SK-N-MC (cell line): Measurements from ENCODE around the gene ARG1.

ENCODE experiments used
- DNase-seq: peaks from one replicate; pipeline ENCODE4 v3.0.0-alpha.2; 2011; ENCODE audit warnings: low read depth, low spot score
- H3K27ac ChIP-seq: fragments of 200-600 bp; sonication (generic); 2 replicates; pipeline ENCODE4 v1.5.1; 2016; ENCODE audit warnings: mixed run types
- H3K36me3 ChIP-seq: fragments of 200-600 bp; sonication (generic); 2 replicates; pipeline ENCODE4 v1.6.1; 2017; ENCODE audit warnings: antibody characterized with exemption, low read length, mixed read lengths; ENCODE audit not compliant: insufficient read depth
- H3K4me3 ChIP-seq: fragments of 200-600 bp; sonication (generic); 2 replicates; pipeline ENCODE4 v1.5.1; 2016
- H3K9ac ChIP-seq: fragments of 200-600 bp; sonication (generic); 2 replicates; pipeline ENCODE4 v1.8.0; 2017; ENCODE audit warnings: mixed run types, mixed read lengths; ENCODE audit not compliant: insufficient read length
- H3K9me3 ChIP-seq: fragments of 200-600 bp; sonication (generic); 2 replicates; pipeline ENCODE4 v1.6.1; 2017; ENCODE audit warnings: low read depth, mild to moderate bottlenecking, antibody characterized with exemption, low read length, moderate library complexity, mixed read lengths
- EZH2 ChIP-seq: fragments of 200-600 bp; sonication (generic); IDR thresholded peaks from one replicate; pipeline ENCODE4 v1.6.1; 2017; ENCODE audit warnings: antibody characterized with exemption
- FOXP2 ChIP-seq: optimal IDR thresholded peaks from 2 replicates; pipeline ENCODE3; 2011; ENCODE audit warnings: mild to moderate bottlenecking, moderate library complexity; ENCODE audit not compliant: insufficient read depth; ENCODE audit errors: extremely low read length, control extremely low read depth
- POLR2AphosphoS5 ChIP-seq: IDR thresholded peaks from 2 replicates; pipeline ENCODE4 v1.6.1; 2012; ENCODE audit warnings: mild to moderate bottlenecking, low read depth, low read length, borderline replicate concordance

The ARG1 gene

GRCh38 chr6:131574133-131574532, 1.1 kb downstream of the ARG1 start:
- no peak overlapping the region for H3K4me3 ChIP-seq
- no peak for DNase-seq
- no peak overlapping the region for H3K27ac ChIP-seq
- H3K9ac ChIP-seq, result no peak overlapping the region
- H3K9me3 ChIP-seq, result no peaks in the 10 kb centered on the region
- TF ChIP-seq FOXP2, result no peak
- no peak for TF ChIP-seq EZH2
- TF ChIP-seq POLR2AphosphoS5, result no peak
- H3K36me3 ChIP-seq, result peaks cover 15% of the 10 kb centered on the region

GRCh38 chr6:131574686-131575085, 1.7 kb downstream of the ARG1 start:
- H3K9me3 ChIP-seq, result no peaks in the 10 kb centered on the region
- no peak overlapping the region for H3K27ac ChIP-seq
- no peak overlapping the region for H3K4me3 ChIP-seq
- no peak for DNase-seq
- peaks cover 20% of the 10 kb centered on the region for H3K36me3 ChIP-seq
- TF ChIP-seq FOXP2, result no peak
- no peak for TF ChIP-seq EZH2
- TF ChIP-seq POLR2AphosphoS5, result no peak
- no peak overlapping the region for H3K9ac ChIP-seq

GRCh38 chr6:131575834-131576478, 2.9 kb downstream of the ARG1 start:
- no peak for DNase-seq
- H3K4me3 ChIP-seq, result no peak overlapping the region
- H3K9me3 ChIP-seq, result no peaks in the 10 kb centered on the region
- no peak for TF ChIP-seq EZH2
- no peak for TF ChIP-seq POLR2AphosphoS5
- TF ChIP-seq FOXP2, result no peak
- no peak overlapping the region for H3K9ac ChIP-seq
- peaks cover 33% of the 10 kb centered on the region for H3K36me3 ChIP-seq
- no peak overlapping the region for H3K27ac ChIP-seq

- no peaks in the 10 kb centered on the region for H3K9me3 ChIP-seq
- DNase-seq, result no peak
- no peak overlapping the region for H3K27ac ChIP-seq
- TF ChIP-seq POLR2AphosphoS5 (no peak), EZH2 (no peak), FOXP2 (no peak)
- H3K36me3 ChIP-seq, result peaks cover 78% of the 10 kb centered on the region
- H3K9ac ChIP-seq, result no peak overlapping the region
- H3K4me3 ChIP-seq, result no peak overlapping the region
Observed at GRCh38 chr6:131581523-131581922, 8.5 kb downstream of the ARG1 start.

GRCh38 chr6:131586543-131586942, 13.5 kb downstream of the ARG1 start:
- Histone ChIP-seq H3K27ac (no peak overlapping the region), H3K36me3 (peaks cover 87% of the 10 kb centered on the region), H3K9me3 (no peaks in the 10 kb centered on the region), H3K4me3 (no peak overlapping the region), H3K9ac (no peak overlapping the region)
- TF ChIP-seq EZH2 (no peak), FOXP2 (no peak), POLR2AphosphoS5 (no peak)
- DNase-seq, result no peak

GRCh38 chr6:131587909-131588308, 14.9 kb downstream of the ARG1 start:
- TF ChIP-seq EZH2, result no peak
- TF ChIP-seq POLR2AphosphoS5, result no peak
- no peak for TF ChIP-seq FOXP2
- peaks cover 89% of the 10 kb centered on the region for H3K36me3 ChIP-seq
- no peak overlapping the region for H3K27ac ChIP-seq
- H3K9ac ChIP-seq, result no peak overlapping the region
- no peak overlapping the region for H3K4me3 ChIP-seq
- no peaks in the 10 kb centered on the region for H3K9me3 ChIP-seq
- DNase-seq, result no peak

GRCh38 chr6:131588643-131589042, 15.6 kb downstream of the ARG1 start:
- TF ChIP-seq EZH2 (no peak), POLR2AphosphoS5 (no peak), FOXP2 (no peak)
- Histone ChIP-seq H3K9me3 (no peaks in the 10 kb centered on the region), H3K4me3 (no peak overlapping the region), H3K27ac (no peak overlapping the region), H3K36me3 (peaks cover 87% of the 10 kb centered on the region), H3K9ac (no peak overlapping the region)
- DNase-seq, result no peak

- TF ChIP-seq FOXP2 (no peak), POLR2AphosphoS5 (no peak), EZH2 (no peak)
- Histone ChIP-seq H3K9me3 (no peaks in the 10 kb centered on the region), H3K36me3 (peaks cover 84% of the 10 kb centered on the region), H3K4me3 (no peak overlapping the region), H3K27ac (no peak overlapping the region), H3K9ac (no peak overlapping the region)
- DNase-seq, result no peak
Observed at GRCh38 chr6:131592935-131593334, 19.9 kb downstream of the ARG1 start.

GRCh38 chr6:131594074-131594473, 21.0 kb downstream of the ARG1 start:
- DNase-seq, result no peak
- no peak overlapping the region for H3K9ac ChIP-seq
- TF ChIP-seq FOXP2, result no peak
- no peak for TF ChIP-seq EZH2
- TF ChIP-seq POLR2AphosphoS5, result no peak
- H3K36me3 ChIP-seq, result peaks cover 84% of the 10 kb centered on the region
- H3K4me3 ChIP-seq, result no peak overlapping the region
- H3K9me3 ChIP-seq, result no peaks in the 10 kb centered on the region
- H3K27ac ChIP-seq, result no peak overlapping the region
